ENCODE data around the gene AFF4. TPM values are rescaled to one million over a fixed set of nuclear protein-coding genes. Genes with fewer than 3 reads are reported as not detected.
"Not testable (repeated sequence)": the region's sequence is repeated elsewhere in the genome, so short reads cannot be mapped to it uniquely, and the experiment has no call there.

AFF4 gene
- total RNA-seq: 107 TPM

GRCh38 chr5:132963171-132964104, at the start of gene AFF4:
TSS of gene AFF4 (minus strand) at chr5:132963634. CDS start at chr5:132937189, 26,445 bp downstream.
- DNase-seq (ENCODE audit: low spot score): peak; percentile 97

- DNase-seq (ENCODE audit: low spot score): not testable (repeated sequence)
Observed at GRCh38 chr5:133008455-133008854, 45.0 kb upstream of the AFF4 start.

GRCh38 chr5:133006653-133007052, 43.2 kb upstream of the AFF4 start:
- DNase-seq (ENCODE audit: low spot score): no peak

- DNase-seq (ENCODE audit: low spot score): no peak
Observed at GRCh38 chr5:132999246-132999645, 35.8 kb upstream of the AFF4 start.

GRCh38 chr5:132998556-132998955, 35.1 kb upstream of the AFF4 start:
- no peak for DNase-seq (ENCODE audit: low spot score)

GRCh38 chr5:132996307-132996706, 32.9 kb upstream of the AFF4 start:
- DNase-seq (ENCODE audit: low spot score): no peak

- no peak for DNase-seq (ENCODE audit: low spot score)
Observed at GRCh38 chr5:132987531-132988408, 24.3 kb upstream of the AFF4 start.

- DNase-seq (ENCODE audit: low spot score): not testable (repeated sequence)
Observed at GRCh38 chr5:132982971-132983370, 19.5 kb upstream of the AFF4 start.

GRCh38 chr5:132981288-132981687, 17.9 kb upstream of the AFF4 start:
- no peak for DNase-seq (ENCODE audit: low spot score)

GRCh38 chr5:132979976-132980375, 16.5 kb upstream of the AFF4 start:
- no peak for DNase-seq (ENCODE audit: low spot score)

- no peak for DNase-seq (ENCODE audit: low spot score)
Observed at GRCh38 chr5:132979367-132979940, 16.0 kb upstream of the AFF4 start.

GRCh38 chr5:132976852-132977251, 13.4 kb upstream of the AFF4 start:
- no peak for DNase-seq (ENCODE audit: low spot score)

GRCh38 chr5:132972436-132972828, 9.0 kb upstream of the AFF4 start:
- DNase-seq (ENCODE audit: low spot score): not testable (repeated sequence)

- no peak for DNase-seq (ENCODE audit: low spot score)
Observed at GRCh38 chr5:132971483-132972435, 8.3 kb upstream of the AFF4 start.

- no peak for DNase-seq (ENCODE audit: low spot score)
Observed at GRCh38 chr5:132965120-132965519, 1.7 kb upstream of the AFF4 start.

GRCh38 chr5:132962429-132963021, 909 bp downstream of the AFF4 start:
- DNase-seq (ENCODE audit: low spot score): no peak

- DNase-seq (ENCODE audit: low spot score): no peak
Observed at GRCh38 chr5:132961887-132962286, 1.5 kb downstream of the AFF4 start.

GRCh38 chr5:132961123-132961815, 2.2 kb downstream of the AFF4 start:
- DNase-seq (ENCODE audit: low spot score): not testable (repeated sequence)

GRCh38 chr5:132956166-132956799, 7.2 kb downstream of the AFF4 start:
- not testable (repeated sequence) for DNase-seq (ENCODE audit: low spot score)

All from ureter (tissue), 1 donor.